HT1080 (cell line): ENCODE results near the gene ZNF304. TPM values are rescaled to one million over a fixed set of nuclear protein-coding genes. Genes with fewer than 3 reads are reported as not detected.
A peak's percentile ranks its signal among the peaks of the same experiment; 100 is the strongest.

Experiments used
- DNase-seq: peaks from one replicate; pipeline ENCODE4 v3.0.0-alpha.2; 2015; ENCODE audit warnings: low read depth
- polyA plus RNA-seq, 2 experiments: library from polyadenylated mRNA; depleted of rRNA; stranded (reverse); fragments of >200 nt; gene quantifications; 2 replicates each; pipeline ENCODE4 v1.2.3, GENCODE V29; 2015
- total RNA-seq: library from RNA; depleted of rRNA; stranded (reverse); fragments of >200 nt; shearing (Covaris generic); gene quantifications from 2 replicates; pipeline ENCODE4 v1.2.3, GENCODE V29; 2014; rRNA removed

Gene ZNF304
- 5.0 and 7.0 TPM in 2 replicates for total RNA-seq
- polyA plus RNA-seq (2015; cell fraction: cytosol; rRNA removed) = 3.0 and 3.9 TPM in 2 replicates
- polyA plus RNA-seq (2015; cell fraction: nucleus; rRNA removed) = 7.6 and 7.9 TPM in 2 replicates

DNA sequence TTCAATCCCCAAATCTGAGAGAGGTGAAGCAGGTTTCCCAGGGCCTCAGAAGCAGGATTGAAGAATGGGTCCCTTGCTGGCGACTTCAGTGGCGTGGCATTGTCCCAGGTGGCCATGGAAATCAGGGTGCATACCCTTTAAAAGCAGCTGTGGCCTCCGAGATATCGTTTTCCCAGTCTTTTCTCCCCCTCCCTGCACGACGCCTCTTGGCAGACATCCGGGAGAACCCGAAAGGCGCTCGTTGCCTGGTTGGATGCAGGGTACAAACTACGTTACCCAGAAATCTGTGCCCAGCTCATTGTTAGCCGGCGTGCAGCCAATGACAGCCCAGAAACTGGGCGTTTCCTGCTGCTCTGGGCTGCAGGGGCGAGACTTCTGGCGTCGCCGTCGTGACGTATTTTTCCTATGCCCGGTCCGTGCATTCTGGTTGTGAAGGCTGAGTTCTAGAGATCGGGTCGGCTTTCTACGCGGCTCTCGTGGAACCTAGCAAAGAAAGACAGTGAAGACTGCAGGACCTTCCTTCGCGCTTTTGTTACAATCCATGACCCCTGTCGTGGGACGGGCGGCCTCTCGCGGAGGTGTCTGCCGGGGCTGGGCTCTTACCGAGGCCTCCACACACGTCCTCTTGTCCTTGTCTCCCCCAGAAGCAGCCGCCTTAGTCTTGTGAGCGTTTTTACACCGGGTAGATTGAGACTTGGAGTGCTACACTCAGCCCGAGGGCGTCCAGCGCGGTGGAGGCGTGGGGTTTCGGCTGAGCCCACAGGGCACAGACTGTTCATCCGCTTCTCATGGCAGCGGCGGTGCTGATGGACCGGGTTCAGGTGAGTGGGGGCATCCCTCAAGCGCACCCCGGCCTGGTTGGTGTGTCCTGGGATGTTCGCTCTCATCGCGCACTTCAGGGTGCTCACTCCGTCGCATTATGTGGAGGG is at the start of gene ZNF304:
ZNF304 (plus strand) TSS at position 395 of the 929 bp plus-strand sequence; CDS start at position 789, 394 bp downstream.
- DNase-seq = peak; percentile 95

DNA sequence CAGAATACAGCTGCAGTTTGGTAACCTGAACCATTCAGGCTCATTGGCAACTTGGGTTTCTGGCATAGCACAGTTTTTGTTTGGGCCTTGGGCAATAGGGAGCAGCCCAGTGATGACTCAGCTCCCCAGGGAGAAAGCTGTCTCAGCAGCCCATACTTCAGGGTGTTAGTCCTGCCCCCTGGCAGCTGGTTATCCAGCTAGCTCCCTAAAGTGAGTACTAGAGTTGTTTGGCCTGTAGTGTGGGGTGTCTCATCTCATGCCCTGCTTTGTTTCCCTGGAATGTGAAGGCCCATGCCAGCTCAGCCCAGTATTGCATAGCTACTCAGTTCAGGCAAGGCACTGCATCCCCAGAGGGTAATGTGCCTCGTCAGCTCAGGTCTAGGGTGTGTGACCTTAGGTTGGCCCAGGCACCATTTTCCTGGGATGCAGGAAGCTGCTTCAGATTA is 49.0 kb upstream of the ZNF304 start:
- peak; percentile 73 for DNase-seq

DNA sequence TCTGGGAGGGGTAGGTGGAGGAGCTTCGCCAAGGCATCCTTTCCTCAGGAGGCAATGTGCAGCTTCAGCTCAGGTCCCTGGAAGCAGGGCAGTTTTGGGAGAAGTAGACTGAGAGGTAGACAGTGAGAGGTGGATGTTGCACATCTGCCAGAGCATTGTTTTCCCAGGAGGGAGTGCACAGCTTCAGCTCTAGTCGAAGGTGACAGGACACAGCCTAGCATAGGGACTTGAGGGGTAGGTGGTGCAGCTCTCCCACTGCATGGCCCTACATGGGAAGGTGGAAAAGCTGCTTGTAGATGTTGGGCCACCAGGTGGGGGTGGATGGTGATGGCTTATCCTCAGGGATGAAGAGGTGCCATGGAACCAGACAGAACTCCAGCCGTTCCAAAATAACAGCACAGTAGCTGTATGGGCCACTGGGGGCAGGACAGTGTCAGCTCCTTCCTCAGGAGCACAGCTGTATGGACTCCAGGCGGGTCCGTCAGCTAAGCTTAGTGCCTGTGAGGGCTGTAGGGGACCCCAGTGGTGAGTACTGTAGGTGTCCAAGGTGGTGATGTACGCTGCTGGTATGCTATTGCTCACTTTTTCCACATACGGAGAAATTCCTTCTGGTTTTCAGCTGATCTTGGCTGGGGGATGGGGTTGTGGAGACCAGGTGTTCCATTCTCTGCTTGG is 48.2 kb upstream of the ZNF304 start:
- no peak for DNase-seq

DNA sequence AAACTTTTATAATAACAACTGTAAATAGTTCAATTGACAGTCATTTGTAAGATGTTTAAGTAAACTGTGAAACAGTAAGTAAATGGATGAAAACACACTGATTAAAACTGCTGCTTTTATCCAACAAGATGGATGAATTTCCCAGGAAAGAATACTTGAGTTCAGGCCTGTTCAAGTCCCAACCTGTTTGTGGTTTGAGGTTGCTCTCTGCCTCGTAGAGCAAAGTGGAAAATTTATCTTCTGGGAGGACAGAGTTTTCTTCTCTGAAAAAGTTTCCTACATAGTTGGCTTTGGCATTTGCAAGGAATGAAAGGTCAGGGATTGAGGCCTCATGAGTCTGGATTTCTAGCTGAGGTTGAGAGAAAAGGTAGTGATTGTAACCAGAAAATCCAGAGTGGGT is 46.0 kb upstream of the ZNF304 start:
- DNase-seq = no peak

DNA sequence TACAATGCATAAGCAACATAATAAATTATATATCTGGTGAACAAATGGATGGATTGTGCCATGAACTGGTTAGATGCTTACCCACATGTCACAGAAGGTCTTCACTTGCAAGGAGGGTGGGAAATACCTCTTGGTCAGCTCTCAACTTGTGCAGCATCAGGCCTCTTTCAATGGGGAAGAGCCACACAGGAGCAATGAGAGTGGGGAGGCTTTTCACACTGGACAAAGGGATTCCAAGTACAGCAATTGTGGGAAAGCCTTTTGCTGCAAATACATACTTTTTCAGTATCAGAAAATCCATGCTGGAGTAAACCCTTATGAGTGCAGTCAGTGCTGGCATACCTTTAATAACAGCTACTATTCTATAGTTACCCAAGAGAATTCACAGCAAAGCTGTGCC is 42.6 kb upstream of the ZNF304 start:
- no peak for DNase-seq

DNA sequence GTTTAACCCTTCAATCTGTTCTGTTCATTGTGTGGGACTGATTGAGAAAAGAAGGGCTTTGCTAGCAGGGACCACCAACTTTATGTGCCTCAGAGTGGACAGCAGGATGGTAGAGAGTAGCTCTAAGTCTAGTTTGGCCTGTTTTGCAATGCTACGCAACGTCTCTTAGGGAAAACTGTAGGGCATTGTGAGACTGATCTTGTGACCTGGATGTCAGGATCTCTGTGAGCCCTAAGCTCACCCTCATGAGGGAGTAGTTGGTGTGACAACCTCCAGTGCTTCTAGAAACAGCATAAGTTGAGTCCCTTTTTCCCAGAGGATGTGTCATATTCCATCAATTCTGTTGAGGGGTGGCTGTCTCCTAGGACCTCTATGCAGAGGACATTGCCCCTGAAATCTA is 40.3 kb upstream of the ZNF304 start:
- DNase-seq = no peak

DNA sequence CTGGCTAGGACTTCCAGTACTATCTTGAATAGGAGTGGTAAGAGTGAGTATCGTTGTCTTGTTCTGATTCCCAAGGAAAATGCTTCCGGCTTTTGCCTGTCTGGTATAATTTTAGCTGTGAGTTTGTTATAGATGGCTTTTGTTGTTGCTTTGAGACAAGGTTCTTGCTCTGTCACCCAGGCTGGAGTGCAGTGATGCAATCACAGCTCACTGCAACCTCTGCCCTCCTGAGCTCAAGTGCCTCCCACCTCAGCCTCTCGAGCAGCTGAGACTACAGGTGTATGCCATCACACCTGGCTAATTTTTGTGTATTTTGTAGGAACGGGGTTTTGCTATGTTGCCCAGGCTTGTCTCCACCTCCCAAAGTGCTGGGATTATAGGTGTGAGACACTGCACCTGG is 36.9 kb upstream of the ZNF304 start:
- no peak for DNase-seq

DNA sequence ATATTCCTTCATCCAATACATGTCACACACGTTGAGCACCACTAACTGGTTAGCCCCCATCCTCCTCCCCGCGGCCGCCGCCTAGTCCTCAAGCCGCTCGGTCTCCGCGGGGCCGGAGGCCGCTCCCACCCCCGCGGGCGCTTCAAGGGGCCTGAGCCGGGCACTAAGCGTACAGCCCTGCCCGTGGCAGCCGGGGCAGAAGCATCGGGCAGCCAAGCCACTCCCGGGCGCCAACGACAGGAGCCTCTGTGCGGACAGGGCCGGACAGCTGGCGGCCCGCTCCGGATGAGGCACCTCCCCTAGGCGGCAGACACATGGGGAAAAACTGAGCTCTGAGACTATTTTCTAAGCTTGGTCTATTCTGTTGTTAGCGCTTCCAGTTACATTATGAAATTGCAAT is 33.6 kb upstream of the ZNF304 start:
- DNase-seq = no peak

DNA sequence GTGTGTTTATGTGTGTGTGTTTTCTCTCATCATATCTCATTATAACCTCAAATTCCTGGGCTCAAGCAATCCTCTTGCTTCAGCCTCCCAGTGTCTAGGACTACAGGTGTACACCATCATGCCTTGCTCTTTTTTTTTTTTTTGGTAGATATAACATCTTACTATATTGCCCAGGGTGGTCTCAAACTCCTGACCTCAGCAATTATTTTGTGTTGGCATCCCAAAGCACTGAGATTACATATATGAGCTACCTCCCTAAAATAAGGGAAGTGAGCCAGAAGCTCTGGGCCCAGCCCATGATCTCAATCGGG is 31.2 kb upstream of the ZNF304 start:
- DNase-seq = no peak

DNA sequence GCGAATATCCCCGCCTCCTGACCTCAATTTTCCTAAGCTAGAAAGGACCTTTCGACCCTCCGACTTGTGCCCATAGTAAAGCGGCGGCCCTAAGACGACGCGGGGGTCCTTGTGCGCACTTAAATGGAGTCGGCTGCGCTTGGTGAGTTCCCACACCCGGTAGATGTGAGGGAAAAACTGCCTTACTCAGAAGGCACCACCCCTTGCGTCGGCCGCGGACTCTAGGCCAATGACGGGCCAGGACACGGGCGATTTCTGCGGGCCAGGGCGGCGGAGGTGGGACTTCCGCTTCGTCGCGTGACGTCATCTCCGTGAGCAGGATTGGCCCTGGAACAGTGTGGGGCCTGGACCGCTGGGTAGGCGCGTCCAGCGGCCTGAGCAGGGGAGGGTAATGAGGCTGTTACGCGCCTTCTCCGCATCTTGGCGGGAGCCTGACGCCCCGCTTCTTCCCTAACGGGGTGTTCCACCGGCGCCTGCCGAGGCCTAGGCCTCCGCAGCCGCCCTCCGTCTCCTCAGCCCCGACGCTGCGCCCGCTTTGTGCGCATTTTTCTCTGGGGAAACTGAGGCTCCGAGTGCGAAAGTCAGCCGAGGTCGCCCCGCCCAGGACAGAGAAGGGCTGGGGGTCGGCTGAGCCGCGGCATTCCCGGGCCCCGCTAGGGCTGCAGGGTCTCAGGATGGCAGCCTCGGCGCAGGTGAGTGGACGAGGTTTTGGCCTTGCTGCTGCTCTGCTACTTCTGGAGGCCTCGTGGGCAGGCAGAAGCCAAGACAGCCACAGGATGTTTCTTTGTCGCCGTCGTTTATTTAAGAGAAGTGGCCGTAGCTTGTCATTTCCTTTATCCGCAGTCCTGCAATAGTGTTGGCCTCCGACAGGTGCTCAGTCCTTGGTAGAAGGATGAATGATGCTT is 30.6 kb upstream of the ZNF304 start, which contains the start of gene ZNF543:
ZNF543 (plus strand) TSS at position 293 of the 905 bp plus-strand sequence; CDS start at position 675, 382 bp downstream.
- DNase-seq = peak; percentile 96

DNA sequence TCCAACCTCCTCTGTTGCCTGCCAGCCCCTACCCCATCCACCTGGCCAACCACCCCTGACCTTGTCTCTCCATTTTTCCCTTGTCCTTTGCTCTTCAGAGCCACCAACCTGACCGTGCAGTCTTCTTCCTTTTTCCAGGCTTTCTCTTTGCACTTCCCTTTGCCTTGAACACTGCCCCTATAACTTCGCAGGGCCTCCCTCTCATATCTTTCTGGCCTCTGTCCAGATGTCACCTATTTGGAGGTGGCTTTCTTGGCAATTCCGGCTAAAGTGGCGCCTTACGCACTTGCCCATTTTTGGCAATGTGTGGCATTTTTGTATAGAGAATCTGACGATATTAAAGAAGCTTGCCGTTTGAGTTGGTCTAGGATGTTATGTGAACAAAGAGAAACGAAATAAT is 30.0 kb upstream of the ZNF304 start:
- DNase-seq = no peak

DNA sequence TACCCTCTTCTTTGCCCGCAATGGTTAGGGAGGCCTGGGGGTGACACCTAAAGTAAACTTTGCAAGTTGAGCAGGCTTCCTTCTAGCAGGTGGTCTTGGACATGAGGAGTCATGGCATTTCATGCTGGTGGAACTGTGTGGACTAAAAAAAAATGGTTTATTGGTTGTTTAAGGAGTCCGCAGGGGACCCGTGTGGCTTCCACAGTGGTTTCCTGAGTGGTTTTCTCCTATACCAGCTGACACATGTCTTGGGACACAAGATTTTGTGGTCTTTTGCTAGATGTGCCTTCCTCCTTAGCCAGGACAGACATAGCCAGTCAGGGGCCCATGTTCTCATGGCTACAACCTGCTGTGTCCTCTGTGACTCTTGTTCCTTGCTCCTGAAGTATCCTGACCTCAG is 29.3 kb upstream of the ZNF304 start:
- DNase-seq = no peak

DNA sequence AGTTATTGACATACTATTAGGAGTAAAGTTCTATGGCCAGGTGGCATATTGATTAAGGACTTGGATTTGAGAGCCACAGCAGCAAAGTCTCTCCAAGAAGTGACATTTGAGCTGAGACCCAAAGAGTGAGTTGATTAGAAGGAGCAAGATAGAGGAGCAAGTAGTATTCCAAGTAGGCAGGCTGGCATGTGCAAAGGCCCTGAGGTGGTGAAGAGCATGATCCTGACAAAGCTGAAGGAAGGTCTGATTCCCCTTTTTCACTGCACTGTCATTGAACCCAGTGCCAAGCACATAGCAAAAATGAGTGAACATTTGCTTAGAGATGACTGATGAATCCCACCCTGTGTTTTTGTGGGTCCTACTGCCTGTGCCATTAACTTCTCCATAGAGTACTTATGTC is 26.1 kb upstream of the ZNF304 start:
- no peak for DNase-seq

DNA sequence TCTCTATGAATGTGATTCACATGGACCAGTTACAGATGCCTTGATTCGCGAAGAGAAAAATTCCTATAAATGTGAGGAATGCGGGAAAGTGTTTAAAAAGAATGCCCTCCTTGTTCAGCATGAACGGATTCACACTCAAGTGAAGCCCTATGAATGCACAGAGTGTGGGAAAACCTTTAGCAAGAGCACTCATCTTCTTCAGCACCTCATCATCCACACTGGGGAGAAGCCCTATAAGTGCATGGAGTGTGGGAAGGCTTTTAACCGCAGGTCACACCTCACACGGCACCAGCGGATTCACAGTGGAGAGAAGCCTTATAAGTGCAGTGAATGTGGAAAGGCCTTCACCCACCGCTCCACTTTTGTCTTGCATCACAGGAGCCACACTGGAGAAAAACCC is 23.1 kb upstream of the ZNF304 start:
- DNase-seq = no peak

DNA sequence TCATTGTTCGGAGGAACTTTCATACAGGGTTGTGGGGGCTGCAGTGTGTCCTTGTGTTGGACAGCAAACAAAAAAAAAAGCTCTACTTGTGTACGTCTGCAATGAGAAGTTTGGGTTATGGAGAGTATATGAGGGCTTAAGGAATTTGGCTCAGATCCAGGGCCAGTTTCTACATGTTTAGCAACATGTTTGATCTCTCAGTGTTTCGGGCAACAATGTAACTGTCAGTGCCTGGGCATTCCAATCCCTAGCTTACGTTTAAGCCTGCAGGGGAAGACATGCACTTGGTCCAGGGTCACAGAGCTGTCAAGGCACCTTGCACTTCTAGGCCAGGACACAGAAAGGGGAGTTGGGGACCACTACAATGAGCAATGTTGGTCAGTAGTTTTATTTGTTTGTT is 16.9 kb upstream of the ZNF304 start:
- DNase-seq = no peak

DNA sequence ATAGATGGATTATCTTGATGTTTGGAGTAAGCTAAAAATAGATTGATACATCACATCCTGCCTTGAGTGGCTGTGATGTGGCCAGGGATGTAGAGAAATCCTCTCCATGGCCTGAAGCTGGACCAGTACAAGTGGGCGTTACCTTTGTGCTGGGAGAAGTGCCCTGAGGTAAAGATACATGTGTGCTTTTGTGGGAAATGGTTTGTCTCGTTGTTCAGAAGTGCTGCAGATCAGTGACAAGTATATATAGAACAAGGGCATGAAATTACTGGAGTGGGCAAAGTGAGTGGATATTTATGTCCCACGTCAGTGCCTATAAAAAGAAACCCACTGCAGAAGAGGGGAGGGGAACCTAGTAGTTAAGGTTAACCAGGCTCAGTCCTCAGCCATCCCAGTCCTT is 12.2 kb upstream of the ZNF304 start:
- no peak for DNase-seq

DNA sequence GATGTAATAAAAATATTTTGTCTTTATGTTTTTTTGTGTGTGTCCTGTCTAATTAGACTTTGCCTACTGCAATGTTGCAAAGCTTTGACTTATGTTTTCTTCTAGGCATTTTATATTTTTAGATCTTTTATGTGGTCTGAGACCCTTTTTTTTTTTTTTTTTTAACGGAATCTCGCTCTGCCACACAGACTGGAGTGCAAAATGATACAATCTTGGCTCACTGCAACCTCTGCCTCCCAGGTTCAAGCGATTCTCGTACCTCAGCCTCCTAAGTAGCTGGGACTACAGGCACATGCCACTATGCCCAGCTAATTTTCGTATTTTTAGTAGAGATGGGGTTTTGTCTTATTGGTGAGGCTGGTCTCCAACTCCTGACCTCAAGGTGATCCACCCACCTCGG is 8.5 kb upstream of the ZNF304 start:
- no peak for DNase-seq

DNA sequence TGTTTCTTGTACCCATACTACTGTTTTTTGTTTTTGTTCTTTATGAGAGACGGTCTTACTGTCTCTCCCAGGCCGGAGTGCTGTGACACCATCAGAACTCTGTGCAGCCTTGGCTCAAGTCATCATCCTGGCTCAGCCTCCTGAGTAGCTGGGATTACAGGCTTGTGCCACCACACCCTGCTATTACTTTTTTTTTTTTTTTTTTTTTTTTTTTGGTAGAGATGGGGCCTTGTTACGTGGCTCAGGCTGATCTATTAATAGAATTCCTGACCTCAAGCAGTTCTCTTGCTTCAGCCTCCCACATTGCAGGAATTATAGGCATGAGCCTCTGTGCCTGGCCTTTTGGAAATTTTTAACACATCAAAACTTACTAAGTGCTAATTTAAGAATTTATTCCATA is 2.9 kb upstream of the ZNF304 start:
- DNase-seq = peak; percentile 29

DNA sequence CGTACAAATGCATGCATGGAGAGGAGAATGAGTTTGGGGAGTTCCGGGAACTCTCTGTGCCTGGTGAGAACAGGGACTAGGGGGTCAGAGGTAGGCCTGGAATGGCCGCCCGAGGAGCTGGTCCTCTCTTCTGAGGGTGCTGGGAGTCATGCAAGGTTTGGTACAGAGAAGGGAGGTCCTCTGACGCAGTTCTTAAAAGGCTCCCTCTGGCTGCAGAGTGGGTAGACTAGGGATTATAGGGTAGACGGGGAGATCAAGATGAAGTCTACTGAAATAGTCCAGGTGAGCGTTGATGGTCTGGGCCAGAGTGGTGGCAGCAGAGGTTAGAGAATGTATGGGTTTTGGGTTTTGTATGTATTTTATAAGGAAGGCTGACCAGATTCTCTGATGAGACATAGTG is 796 bp downstream of the ZNF304 start:
- DNase-seq = no peak

DNA sequence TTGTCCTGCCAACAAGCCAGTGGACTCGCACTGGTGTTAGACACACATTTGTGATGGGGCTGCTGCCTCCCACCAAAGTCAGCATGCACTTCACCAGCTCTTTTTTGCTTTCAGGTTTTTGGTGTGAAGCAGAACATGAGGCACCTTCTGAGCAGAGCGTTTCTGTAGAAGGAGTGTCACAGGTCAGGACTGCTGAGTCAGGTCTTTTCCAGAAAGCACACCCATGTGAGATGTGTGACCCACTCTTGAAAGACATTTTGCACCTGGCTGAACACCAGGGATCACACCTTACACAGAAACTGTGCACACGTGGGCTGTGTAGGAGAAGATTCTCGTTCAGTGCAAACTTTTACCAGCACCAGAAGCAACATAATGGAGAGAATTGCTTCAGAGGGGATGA is 4.8 kb downstream of the ZNF304 start:
- DNase-seq = no peak

DNA sequence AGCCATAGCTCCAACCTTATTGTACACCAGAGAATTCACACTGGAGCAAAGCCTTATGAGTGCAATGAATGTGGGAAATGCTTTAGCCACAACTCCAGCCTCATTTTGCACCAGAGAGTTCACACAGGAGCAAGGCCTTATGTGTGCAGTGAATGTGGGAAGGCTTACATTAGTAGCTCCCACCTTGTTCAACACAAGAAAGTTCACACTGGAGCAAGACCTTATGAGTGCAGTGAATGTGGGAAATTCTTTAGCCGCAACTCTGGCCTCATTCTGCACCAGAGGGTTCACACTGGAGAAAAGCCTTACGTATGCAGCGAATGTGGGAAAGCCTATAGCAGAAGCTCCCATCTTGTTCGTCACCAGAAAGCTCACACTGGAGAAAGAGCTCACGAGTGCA is 6.3 kb downstream of the ZNF304 start:
- no peak for DNase-seq
